Naive thymus-derived CD4-positive, alpha-beta T cell (primary cell): ENCODE measurements around the gene FBXL12. TPM values are rescaled to one million over a fixed set of nuclear protein-coding genes. Genes with fewer than 3 reads are reported as not detected.

Source experiments
- ATAC-seq: fragments of 150-1000 bp; cut with Tn5 transposase; 2 replicates; pipeline ENCODE4 v1.10.0; 2021; ENCODE audit warnings: mild to moderate bottlenecking, moderate library complexity
- CTCF ChIA-PET: fragments of 350-600 bp; sonication (Branson Sonifier 250); formaldehyde crosslinking; loops from one replicate; lab custom pipeline; 2021; ENCODE audit warnings: antibody characterized with exemption; lab: Charles Lee
- POLR2A ChIA-PET: fragments of 350-600 bp; sonication (Branson Sonifier 250); formaldehyde crosslinking; loops from one replicate; lab custom pipeline; 2021; ENCODE audit warnings: antibody characterized with exemption, inconsistent platforms; lab: Charles Lee
- DNase-seq, 9 donors: peaks; one replicate each; pipeline versions ENCODE4 v3.0.0 to v3.0.0-alpha.2; 2020 to 2022; ENCODE audit warnings: mixed read lengths in 1 of 9
- H3K27ac ChIP-seq: one replicate; pipeline ENCODE4 v1.7.0; 2013; ENCODE audit warnings: mild to moderate bottlenecking, low read depth, low read length, moderate library complexity
- H3K27me3 ChIP-seq, 2 donors: one replicate each; pipeline ENCODE4 v1.7.0; 2013; ENCODE audit warnings: low read length in 2 of 2, mild to moderate bottlenecking in 2 of 2, moderate library complexity in 2 of 2; ENCODE audit not compliant: control insufficient read depth in 2 of 2, insufficient read depth in 2 of 2
- H3K36me3 ChIP-seq, 3 experiments: 1 replicate in 2 of 3; 2 replicates in 1 of 3; pipeline ENCODE4 v1.7.0; 2013; ENCODE audit warnings: low read length in 3 of 3, mild to moderate bottlenecking in 3 of 3, moderate library complexity in 1 of 3; ENCODE audit not compliant: insufficient read depth in 3 of 3, control insufficient read depth in 2 of 3
- H3K4me1 ChIP-seq, 2 donors: one replicate each; pipeline ENCODE4 v1.7.0; 2013; ENCODE audit warnings: low read length in 2 of 2, mild to moderate bottlenecking in 2 of 2, moderate library complexity in 1 of 2; ENCODE audit not compliant: control insufficient read depth in 2 of 2, insufficient read depth in 2 of 2
- H3K4me3 ChIP-seq: 2 replicates; pipeline ENCODE4 v1.7.0; 2013; ENCODE audit warnings: mild to moderate bottlenecking, low read length
- H3K9me3 ChIP-seq, 3 experiments: 1 replicate in 2 of 3; 2 replicates in 1 of 3; pipeline ENCODE4 v1.7.0; 2013; ENCODE audit warnings: low read length in 3 of 3; ENCODE audit not compliant: control insufficient read depth in 2 of 3
- H3K27ac Mint-ChIP-seq, 9 donors: one replicate each; pipeline ENCODE4 v1.8.0; 2020 to 2022; ENCODE audit warnings: mixed read lengths in 9 of 9, mild to moderate bottlenecking in 8 of 9, moderate library complexity in 5 of 9, inconsistent platforms in 2 of 9
- H3K27me3 Mint-ChIP-seq, 5 donors: one replicate each; pipeline ENCODE4 v1.8.0; 2021 to 2022; ENCODE audit warnings: mixed read lengths in 5 of 5, mild to moderate bottlenecking in 1 of 5
- H3K36me3 Mint-ChIP-seq, 5 donors: one replicate each; pipeline ENCODE4 v1.8.0; 2020 to 2022; ENCODE audit warnings: mixed read lengths in 5 of 5, mild to moderate bottlenecking in 3 of 5, inconsistent platforms in 1 of 5
- H3K4me1 Mint-ChIP-seq, 7 donors: one replicate each; pipeline ENCODE4 v1.8.0; 2020 to 2022; ENCODE audit warnings: mixed read lengths in 7 of 7, mild to moderate bottlenecking in 3 of 7, inconsistent platforms in 1 of 7
- H3K4me3 Mint-ChIP-seq, 10 donors: one replicate each; pipeline ENCODE4 v1.8.0; 2020 to 2022; ENCODE audit warnings: mild to moderate bottlenecking in 10 of 10, mixed read lengths in 10 of 10, moderate library complexity in 6 of 10, inconsistent platforms in 2 of 10
- H3K9me3 Mint-ChIP-seq, 11 donors: one replicate each; pipeline ENCODE4 v1.8.0; 2020 to 2022; ENCODE audit warnings: mixed read lengths in 11 of 11, mild to moderate bottlenecking in 4 of 11, inconsistent platforms in 1 of 11, moderate library complexity in 1 of 11
- intact Hi-C, 2 donors: fragments of 100-400 bp; cut with micrococcal nuclease; formaldehyde crosslinking; loops; one replicate each; pipeline ENCODE4 v1.15.1; 2023
- polyA plus RNA-seq, 2 donors: library from polyadenylated mRNA; unstranded; fragments of 300-500 nt; fragmentation: Illumina TruSeq; gene quantifications; one replicate each; pipeline ENCODE4 v1.2.3, GENCODE V29; 2021
- total RNA-seq, 6 experiments: library from RNA in 5 of 6; stranded (reverse) in 5 of 6; gene quantifications; 1 replicate in 5 of 6; 2 replicates in 1 of 6; pipeline ENCODE4 v1.2.3 and lab custom pipeline; 2021 to 2026

The FBXL12 gene
- total and polyA plus RNA-seq, 7 experiments from 2014 or later = 8.5 to 36.2 (median 32.4) TPM

DNA sequence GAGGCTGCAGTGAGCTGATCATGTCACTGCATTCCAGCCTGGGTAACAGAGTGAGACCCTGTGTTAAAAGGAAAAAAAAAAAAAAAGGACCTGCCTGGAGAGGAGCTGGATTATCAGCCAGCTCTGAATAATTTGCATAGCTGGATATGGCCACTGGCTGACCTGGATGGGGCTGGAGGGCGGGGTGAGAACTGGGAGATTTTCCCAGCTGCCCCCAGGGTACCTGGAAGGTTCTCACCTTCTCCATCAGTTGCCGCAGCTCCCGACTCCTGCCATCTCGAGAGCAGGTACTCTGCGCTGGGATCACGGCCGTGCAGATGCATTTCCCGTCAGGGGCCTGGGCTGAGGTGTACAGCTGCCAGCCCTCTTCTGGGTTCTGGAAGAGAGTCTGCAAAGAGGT lies 41.5 kb upstream of the FBXL12 start:
- Histone ChIP-seq H3K9me3 (no peaks in the 10 kb centered on the region), H3K4me3 (no peak overlapping the region), H3K4me1 (peaks cover 67 to 84% of the 10 kb centered on the region in 2 donors), H3K27ac (no peak overlapping the region), H3K27me3 (no peaks in the 10 kb centered on the region), H3K36me3 (no peaks in the 10 kb centered on the region)
- peak overlapping the region in 7 of 9 donors; percentile 72 to 99 (median 94) for H3K27ac Mint-ChIP-seq
- peaks cover 0 to 16% (median 4%) of the 10 kb centered on the region in 5 donors for H3K36me3 Mint-ChIP-seq
- H3K4me1 Mint-ChIP-seq = peaks cover 56 to 98% (median 93%) of the 10 kb centered on the region in 7 donors
- peak overlapping the region in 2 of 10 donors; percentile 42 to 97 for H3K4me3 Mint-ChIP-seq
- no peak for DNase-seq
- CTCF ChIA-PET = interaction anchor here (0.7 kb wide), 1 partner anchor 13 kb away, joined by 5 read pairs; no protein-coding TSS in a partner anchor
- no peaks in the 10 kb centered on the region for H3K9me3 Mint-ChIP-seq
- H3K27me3 Mint-ChIP-seq = no peaks in the 10 kb centered on the region
- POLR2A ChIA-PET = interaction anchor here (1.2 to 2.4 kb wide), 3 partner anchors 26 to 92 kb away, joined by 5 to 11 read pairs (median 8); partner anchors contain the start of genes FBXL12, PIN1 and ZNF846
- intact Hi-C loops = no loop called here
- ATAC-seq = no peak

DNA sequence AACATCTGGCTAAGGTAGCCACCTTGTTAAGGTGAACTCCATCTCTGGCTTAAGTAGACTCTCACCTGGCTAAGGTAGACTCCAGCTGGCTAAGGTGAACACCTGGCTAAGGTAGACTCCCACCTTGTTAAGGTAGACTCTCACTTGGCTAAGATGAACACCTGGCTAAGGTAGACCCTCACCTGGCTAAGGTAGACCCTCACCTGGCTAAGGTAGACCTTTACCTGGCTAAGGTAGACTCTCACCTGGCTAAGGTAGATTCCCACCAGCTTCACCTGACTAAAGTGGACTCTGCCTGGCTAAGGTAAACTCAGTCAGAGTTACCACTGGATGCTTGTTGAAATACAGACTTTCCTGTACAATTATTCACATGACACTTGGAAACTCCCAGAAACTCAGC lies 39.9 kb upstream of the FBXL12 start:
- Mint-ChIP-seq H3K4me3 (peak overlapping the region; percentile 91 to 100 (median 96)), H3K9me3 (no peaks in the 10 kb centered on the region), H3K27me3 (no peaks in the 10 kb centered on the region), H3K4me1 (peaks cover 48 to 96% (median 86%) of the 10 kb centered on the region in 7 donors), H3K27ac (peak overlapping the region; percentile 94 to 99 (median 98)), H3K36me3 (peaks cover 6 to 21% (median 11%) of the 10 kb centered on the region in 5 donors)
- CTCF ChIA-PET = interaction anchor here (0.7 to 3.1 kb wide), 4 partner anchors 11 to 72 kb away, joined by 3 to 13 read pairs (median 6); no protein-coding TSS in a partner anchor
- Histone ChIP-seq H3K27me3 (no peaks in the 10 kb centered on the region), H3K36me3 (peaks cover 0 to 12% (median 0%) of the 10 kb centered on the region in 3 experiments), H3K27ac (peak overlapping the region; percentile 67), H3K9me3 (no peaks in the 10 kb centered on the region), H3K4me3 (peak overlapping the region; percentile 34), H3K4me1 (peaks cover 61 to 76% of the 10 kb centered on the region in 2 donors)
- POLR2A ChIA-PET = interaction anchor here (1.1 to 3.5 kb wide), 9 partner anchors 9 to 90 kb away, joined by 3 to 27 read pairs (median 5); partner anchors contain the start of genes FBXL12, PIN1, UBL5 and ZNF846
- intact Hi-C loops = loop anchor here (1.0 to 2.0 kb wide), 4 partner anchors 8 to 56 kb away; partner anchors contain the start of genes FBXL12 (in 1 of the 2) and PIN1 (in 1 of the 2)
- ATAC-seq (no peak), DNase-seq (no peak)

GRCh38 chr19:9857920-9858746 lies 39.3 kb upstream of the FBXL12 start:
- Histone ChIP-seq H3K36me3 (peaks cover 0 to 12% (median 0%) of the 10 kb centered on the region in 3 experiments), H3K27me3 (no peaks in the 10 kb centered on the region), H3K27ac (peak overlapping the region; percentile 67), H3K4me3 (peak overlapping the region; percentile 70), H3K4me1 (peaks cover 56 to 72% of the 10 kb centered on the region in 2 donors), H3K9me3 (no peaks in the 10 kb centered on the region)
- H3K27ac Mint-ChIP-seq = peak overlapping the region; percentile 94 to 99 (median 98)
- POLR2A ChIA-PET = interaction anchor here (0.6 to 3.5 kb wide), 17 partner anchors 9 to 762 kb away, joined by 3 to 27 read pairs (median 4); partner anchors contain the start of genes FBXL12, PIN1, UBL5 and ZNF846
- peaks cover 7 to 21% (median 12%) of the 10 kb centered on the region in 5 donors for H3K36me3 Mint-ChIP-seq
- ATAC-seq = peak; percentile 82
- peak overlapping the region; percentile 91 to 100 (median 96) for H3K4me3 Mint-ChIP-seq
- H3K27me3 Mint-ChIP-seq = no peaks in the 10 kb centered on the region
- peak in 7 of 9 donors; percentile 19 to 64 (median 57) for DNase-seq
- peaks cover 48 to 96% (median 85%) of the 10 kb centered on the region in 7 donors for H3K4me1 Mint-ChIP-seq
- intact Hi-C loops = loop anchor here (1.0 to 2.0 kb wide), 4 partner anchors 8 to 57 kb away; partner anchors contain the start of genes FBXL12 (in 1 of the 2) and PIN1 (in 1 of the 2)
- CTCF ChIA-PET = interaction anchor here (0.7 to 3.1 kb wide), 8 partner anchors 9 to 73 kb away, joined by 3 to 13 read pairs (median 4); partner anchors contain the start of gene PIN1
- no peaks in the 10 kb centered on the region for H3K9me3 Mint-ChIP-seq

DNA sequence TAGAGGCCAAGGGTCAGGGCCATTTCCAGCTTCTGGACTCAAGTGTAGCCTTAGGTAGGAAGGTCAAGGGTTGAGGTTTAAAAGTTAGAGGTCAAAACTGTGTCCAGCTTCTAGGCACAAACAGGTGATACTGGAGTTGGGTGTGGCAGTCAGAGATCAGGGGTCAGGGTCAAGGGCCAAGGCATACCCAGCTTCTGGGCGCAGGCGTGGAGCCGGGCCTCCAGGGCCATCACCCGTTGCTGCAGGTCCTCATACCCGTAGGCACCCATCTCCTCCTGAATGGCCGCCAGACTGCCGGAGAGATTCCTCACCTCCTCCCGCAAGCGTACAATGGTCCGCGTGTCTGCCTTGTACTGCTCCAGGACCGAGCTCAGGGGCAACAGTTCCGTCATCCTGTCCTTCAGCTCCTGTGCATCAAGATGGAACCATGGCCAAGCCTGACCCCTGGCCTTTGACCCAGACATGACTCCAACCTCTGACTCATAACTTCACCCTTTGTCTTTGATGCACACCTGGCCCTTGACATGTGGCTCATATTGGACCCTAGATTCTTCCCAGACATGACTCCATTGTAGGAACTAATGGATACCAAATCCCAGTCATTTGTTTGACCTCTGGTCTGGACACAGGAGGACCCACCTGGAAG lies 38.3 kb upstream of the FBXL12 start:
- Histone ChIP-seq H3K27me3 (no peaks in the 10 kb centered on the region), H3K36me3 (peaks cover 0 to 12% (median 0%) of the 10 kb centered on the region in 3 experiments), H3K4me1 (peaks cover 47 to 63% of the 10 kb centered on the region in 2 donors), H3K9me3 (no peaks in the 10 kb centered on the region), H3K27ac (peak overlapping the region; percentile 67), H3K4me3 (peak overlapping the region; percentile 70)
- peaks cover 7 to 24% (median 16%) of the 10 kb centered on the region in 5 donors for H3K36me3 Mint-ChIP-seq
- intact Hi-C loops = no loop called here
- DNase-seq (no peak), ATAC-seq (no peak)
- POLR2A ChIA-PET = interaction anchor here (0.6 to 3.5 kb wide), 10 partner anchors 8 to 761 kb away, joined by 3 to 27 read pairs (median 4); partner anchors contain the start of gene UBL5
- no peaks in the 10 kb centered on the region for H3K9me3 Mint-ChIP-seq
- no peaks in the 10 kb centered on the region for H3K27me3 Mint-ChIP-seq
- H3K27ac Mint-ChIP-seq = peak overlapping the region; percentile 94 to 99 (median 98)
- CTCF ChIA-PET = interaction anchor here (1.0 to 3.1 kb wide), 6 partner anchors 10 to 74 kb away, joined by 3 to 13 read pairs (median 4); partner anchors contain the start of gene PIN1
- peak overlapping the region; percentile 91 to 100 (median 96) for H3K4me3 Mint-ChIP-seq
- H3K4me1 Mint-ChIP-seq = peaks cover 49 to 96% (median 82%) of the 10 kb centered on the region in 7 donors

DNA sequence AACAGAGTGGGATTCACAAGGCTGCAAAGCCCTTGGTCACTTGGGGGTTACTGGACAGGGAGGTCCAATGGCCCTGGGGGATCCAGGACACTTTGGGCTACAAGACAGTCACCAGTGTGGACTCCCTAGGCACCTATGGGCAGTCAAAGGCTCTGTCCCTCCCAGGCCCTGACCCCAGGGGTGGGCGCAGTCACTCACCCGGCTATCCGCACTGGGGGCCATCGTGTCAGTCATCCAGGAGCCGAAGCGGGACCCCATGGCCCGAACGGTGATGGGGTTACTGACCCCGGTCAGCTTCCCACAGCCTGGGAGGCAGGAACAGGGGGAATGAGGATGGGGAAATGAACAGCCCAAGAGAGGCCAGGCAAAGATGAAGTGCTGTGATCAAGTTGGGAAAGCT lies 37.7 kb upstream of the FBXL12 start:
- ATAC-seq = no peak
- Histone ChIP-seq H3K27me3 (no peaks in the 10 kb centered on the region), H3K4me3 (peak overlapping the region; percentile 70), H3K36me3 (peaks cover 0 to 17% (median 0%) of the 10 kb centered on the region in 3 experiments), H3K27ac (peak overlapping the region; percentile 67), H3K9me3 (no peaks in the 10 kb centered on the region), H3K4me1 (peaks cover 43 to 57% of the 10 kb centered on the region in 2 donors)
- ChIA-PET POLR2A (interaction anchor here (0.7 to 3.5 kb wide), 4 partner anchors 11 to 1715 kb away, joined by 3 to 27 read pairs (median 8); partner anchors contain the start of gene UBL5), CTCF (interaction anchor here (1.0 to 3.1 kb wide), 5 partner anchors 9 to 30 kb away, joined by 3 to 13 read pairs (median 4); partner anchors contain the start of gene PIN1)
- H3K27ac Mint-ChIP-seq = peak overlapping the region; percentile 94 to 99 (median 98)
- H3K4me3 Mint-ChIP-seq = peak overlapping the region; percentile 91 to 100 (median 96)
- no peak for DNase-seq
- H3K4me1 Mint-ChIP-seq = peaks cover 46 to 93% (median 81%) of the 10 kb centered on the region in 7 donors
- H3K9me3 Mint-ChIP-seq = no peaks in the 10 kb centered on the region
- intact Hi-C loops = no loop called here
- H3K27me3 Mint-ChIP-seq = no peaks in the 10 kb centered on the region
- H3K36me3 Mint-ChIP-seq = peaks cover 7 to 24% (median 16%) of the 10 kb centered on the region in 5 donors
